ENCODE data around the gene DLGAP3.

GRCh38 chr1:34874296-34874952, 55.0 kb downstream of the DLGAP3 start:
- TF ChIP-seq, protein P1, sequence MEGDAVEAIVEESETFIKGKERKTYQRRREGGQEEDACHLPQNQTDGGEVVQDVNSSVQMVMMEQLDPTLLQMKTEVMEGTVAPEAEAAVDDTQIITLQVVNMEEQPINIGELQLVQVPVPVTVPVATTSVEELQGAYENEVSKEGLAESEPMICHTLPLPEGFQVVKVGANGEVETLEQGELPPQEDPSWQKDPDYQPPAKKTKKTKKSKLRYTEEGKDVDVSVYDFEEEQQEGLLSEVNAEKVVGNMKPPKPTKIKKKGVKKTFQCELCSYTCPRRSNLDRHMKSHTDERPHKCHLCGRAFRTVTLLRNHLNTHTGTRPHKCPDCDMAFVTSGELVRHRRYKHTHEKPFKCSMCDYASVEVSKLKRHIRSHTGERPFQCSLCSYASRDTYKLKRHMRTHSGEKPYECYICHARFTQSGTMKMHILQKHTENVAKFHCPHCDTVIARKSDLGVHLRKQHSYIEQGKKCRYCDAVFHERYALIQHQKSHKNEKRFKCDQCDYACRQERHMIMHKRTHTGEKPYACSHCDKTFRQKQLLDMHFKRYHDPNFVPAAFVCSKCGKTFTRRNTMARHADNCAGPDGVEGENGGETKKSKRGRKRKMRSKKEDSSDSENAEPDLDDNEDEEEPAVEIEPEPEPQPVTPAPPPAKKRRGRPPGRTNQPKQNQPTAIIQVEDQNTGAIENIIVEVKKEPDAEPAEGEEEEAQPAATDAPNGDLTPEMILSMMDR (IDR thresholded peaks at IDR 0.05; ENCODE audit: low read depth, low read length, missing input control): no peak
- TF ChIP-seq TAF1 (conservative IDR thresholded peaks at IDR 0.05) (no peak), SP1 (IDR thresholded peaks at IDR 0.05) (no peak), GABPA (IDR thresholded peaks at IDR 0.05 in 1 of 2, conservative IDR thresholded peaks at IDR 0.05 in 1 of 2) (no peak), MAX (IDR thresholded peaks at IDR 0.05) (no peak)
- TF ChIP-seq, protein P2, sequence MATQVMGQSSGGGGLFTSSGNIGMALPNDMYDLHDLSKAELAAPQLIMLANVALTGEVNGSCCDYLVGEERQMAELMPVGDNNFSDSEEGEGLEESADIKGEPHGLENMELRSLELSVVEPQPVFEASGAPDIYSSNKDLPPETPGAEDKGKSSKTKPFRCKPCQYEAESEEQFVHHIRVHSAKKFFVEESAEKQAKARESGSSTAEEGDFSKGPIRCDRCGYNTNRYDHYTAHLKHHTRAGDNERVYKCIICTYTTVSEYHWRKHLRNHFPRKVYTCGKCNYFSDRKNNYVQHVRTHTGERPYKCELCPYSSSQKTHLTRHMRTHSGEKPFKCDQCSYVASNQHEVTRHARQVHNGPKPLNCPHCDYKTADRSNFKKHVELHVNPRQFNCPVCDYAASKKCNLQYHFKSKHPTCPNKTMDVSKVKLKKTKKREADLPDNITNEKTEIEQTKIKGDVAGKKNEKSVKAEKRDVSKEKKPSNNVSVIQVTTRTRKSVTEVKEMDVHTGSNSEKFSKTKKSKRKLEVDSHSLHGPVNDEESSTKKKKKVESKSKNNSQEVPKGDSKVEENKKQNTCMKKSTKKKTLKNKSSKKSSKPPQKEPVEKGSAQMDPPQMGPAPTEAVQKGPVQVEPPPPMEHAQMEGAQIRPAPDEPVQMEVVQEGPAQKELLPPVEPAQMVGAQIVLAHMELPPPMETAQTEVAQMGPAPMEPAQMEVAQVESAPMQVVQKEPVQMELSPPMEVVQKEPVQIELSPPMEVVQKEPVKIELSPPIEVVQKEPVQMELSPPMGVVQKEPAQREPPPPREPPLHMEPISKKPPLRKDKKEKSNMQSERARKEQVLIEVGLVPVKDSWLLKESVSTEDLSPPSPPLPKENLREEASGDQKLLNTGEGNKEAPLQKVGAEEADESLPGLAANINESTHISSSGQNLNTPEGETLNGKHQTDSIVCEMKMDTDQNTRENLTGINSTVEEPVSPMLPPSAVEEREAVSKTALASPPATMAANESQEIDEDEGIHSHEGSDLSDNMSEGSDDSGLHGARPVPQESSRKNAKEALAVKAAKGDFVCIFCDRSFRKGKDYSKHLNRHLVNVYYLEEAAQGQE (IDR thresholded peaks at IDR 0.05): no peak

Measured in liver (tissue), 3 donors.